ENCODE results near the gene KIF2A. TPM values are rescaled to one million over a fixed set of nuclear protein-coding genes. Genes with fewer than 3 reads are reported as not detected.

The KIF2A gene
- total RNA-seq, 2 donors from 2014 or later: 16.2 to 19.7 TPM

- intact Hi-C loops (cut with DNase I): no loop called here
- WGBS, 2 donors: 4 to 5% methylated on average over 30 to 33 of the region's 33 CpGs
Observed at GRCh38 chr5:62306896-62307689, 1.1 kb downstream of the KIF2A start.

GRCh38 chr5:62308439-62308838 is 2.4 kb downstream of the KIF2A start:
- H3K4me3 ChIP-seq: no peak overlapping the region
- intact Hi-C loops (cut with DNase I): no loop called here
- no peaks in the 10 kb centered on the region for H3K36me3 ChIP-seq (replicated peaks in 1 of 2; ENCODE audit: insufficient read depth in 1 of 2, low read depth in 2 of 2)
- peaks cover 47% of the 10 kb centered on the region for H3K4me1 ChIP-seq
- TF ChIP-seq CTCF (IDR thresholded peaks at IDR 0.05): no peak
- TF ChIP-seq POLR2A (IDR thresholded peaks at IDR 0.05): no peak
- 65 to 68% methylated on average over 6 of the region's 6 CpGs for WGBS, 2 donors
- H3K27me3 ChIP-seq: no peaks in the 10 kb centered on the region
- H3K27ac ChIP-seq: no peak overlapping the region
- ATAC-seq (no peak), DNase-seq (no peak)
- H3K9me3 ChIP-seq: no peaks in the 10 kb centered on the region

More at GRCh38 chr5:62306896-62307689, 1.1 kb downstream of the KIF2A start:
- no peaks in the 10 kb centered on the region for H3K27me3 ChIP-seq
- TF ChIP-seq POLR2A (IDR thresholded peaks at IDR 0.05) (no peak), CTCF (IDR thresholded peaks at IDR 0.05) (no peak)
- no peaks in the 10 kb centered on the region for H3K9me3 ChIP-seq
- no peaks in the 10 kb centered on the region for H3K36me3 ChIP-seq (replicated peaks in 1 of 2; ENCODE audit: insufficient read depth in 1 of 2, low read depth in 2 of 2)
- DNase-seq: peak; percentile 29 to 41 (median 34)
- ATAC-seq: peak; percentile 3
- H3K27ac ChIP-seq: peak overlapping the region; percentile 74 to 92 (median 89)
- H3K4me3 ChIP-seq: peak overlapping the region; percentile 97 to 99
- H3K4me1 ChIP-seq: peaks cover 44% of the 10 kb centered on the region

GRCh38 chr5:62309107-62309506 is 3.1 kb downstream of the KIF2A start:
- Histone ChIP-seq H3K9me3 (no peaks in the 10 kb centered on the region), H3K27ac (no peak overlapping the region), H3K36me3 (replicated peaks in 1 of 2; ENCODE audit: insufficient read depth in 1 of 2, low read depth in 2 of 2) (no peaks in the 10 kb centered on the region), H3K4me1 (peaks cover 47% of the 10 kb centered on the region), H3K4me3 (no peak overlapping the region), H3K27me3 (no peaks in the 10 kb centered on the region)
- ATAC-seq (no peak), DNase-seq (no peak)
- intact Hi-C loops (cut with DNase I): no loop called here
- TF ChIP-seq POLR2A (IDR thresholded peaks at IDR 0.05): no peak
- TF ChIP-seq CTCF (IDR thresholded peaks at IDR 0.05): no peak
- WGBS, 2 donors: 82 to 86% methylated on average over 4 of the region's 4 CpGs

- 41 to 47% methylated on average over 5 of the region's 5 CpGs for WGBS, 2 donors
- ATAC-seq (no peak), DNase-seq (no peak)
- peak overlapping the region in 3 of 4 donors; percentile 23 to 35 (median 28) for H3K27ac ChIP-seq
- no peak overlapping the region for H3K4me3 ChIP-seq
- intact Hi-C loops (cut with DNase I): no loop called here
- no peaks in the 10 kb centered on the region for H3K36me3 ChIP-seq (replicated peaks in 1 of 2; ENCODE audit: insufficient read depth in 1 of 2, low read depth in 2 of 2)
- H3K27me3 ChIP-seq: no peaks in the 10 kb centered on the region
- peaks cover 39% of the 10 kb centered on the region for H3K4me1 ChIP-seq
- TF ChIP-seq POLR2A (IDR thresholded peaks at IDR 0.05) (no peak), CTCF (IDR thresholded peaks at IDR 0.05) (no peak)
- no peaks in the 10 kb centered on the region for H3K9me3 ChIP-seq
Observed at GRCh38 chr5:62310426-62311143, 4.6 kb downstream of the KIF2A start.

All from body of pancreas (tissue), 4 donors.